Measurements from ENCODE around the gene YKT6.

Gene YKT6

GRCh38 chr7:44229546-44230105 lies 28.8 kb downstream of the YKT6 start:
- DNase-seq (ENCODE audit: extremely low read depth in 1 of 2, low read depth in 1 of 2): no peak

- DNase-seq (ENCODE audit: extremely low read depth in 1 of 2, low read depth in 1 of 2): no peak
Observed at GRCh38 chr7:44230286-44230685, 29.5 kb downstream of the YKT6 start.

- no peak for DNase-seq (ENCODE audit: extremely low read depth in 1 of 2, low read depth in 1 of 2)
Observed at GRCh38 chr7:44231088-44231487, 30.3 kb downstream of the YKT6 start.

DNA sequence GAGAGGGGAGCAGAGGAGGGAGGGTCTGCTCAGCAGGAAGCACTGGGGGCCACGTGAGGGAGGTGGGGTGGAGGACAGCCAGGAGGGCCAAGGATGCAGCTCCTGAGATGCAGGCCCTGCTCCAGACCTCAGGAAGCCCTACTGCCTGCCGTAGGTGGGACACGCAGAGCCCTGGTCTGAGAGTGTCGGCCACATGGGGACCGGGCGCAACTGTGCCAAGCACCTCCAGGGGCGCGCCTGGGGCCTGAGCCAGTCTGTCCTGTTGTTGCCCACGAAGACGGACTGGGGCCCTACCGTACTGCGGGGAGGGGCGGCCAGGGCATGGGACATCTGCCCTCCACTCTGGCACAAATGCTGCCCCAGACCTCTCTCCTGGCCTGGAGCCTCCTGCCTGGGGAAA lies 31.6 kb downstream of the YKT6 start:
- DNase-seq (ENCODE audit: extremely low read depth in 1 of 2, low read depth in 1 of 2): no peak

- DNase-seq (ENCODE audit: extremely low read depth in 1 of 2, low read depth in 1 of 2): no peak
Observed at GRCh38 chr7:44232901-44233715, 32.3 kb downstream of the YKT6 start.

- DNase-seq (ENCODE audit: extremely low read depth in 1 of 2, low read depth in 1 of 2): no peak
Observed at GRCh38 chr7:44235066-44235465, 34.3 kb downstream of the YKT6 start.

DNA sequence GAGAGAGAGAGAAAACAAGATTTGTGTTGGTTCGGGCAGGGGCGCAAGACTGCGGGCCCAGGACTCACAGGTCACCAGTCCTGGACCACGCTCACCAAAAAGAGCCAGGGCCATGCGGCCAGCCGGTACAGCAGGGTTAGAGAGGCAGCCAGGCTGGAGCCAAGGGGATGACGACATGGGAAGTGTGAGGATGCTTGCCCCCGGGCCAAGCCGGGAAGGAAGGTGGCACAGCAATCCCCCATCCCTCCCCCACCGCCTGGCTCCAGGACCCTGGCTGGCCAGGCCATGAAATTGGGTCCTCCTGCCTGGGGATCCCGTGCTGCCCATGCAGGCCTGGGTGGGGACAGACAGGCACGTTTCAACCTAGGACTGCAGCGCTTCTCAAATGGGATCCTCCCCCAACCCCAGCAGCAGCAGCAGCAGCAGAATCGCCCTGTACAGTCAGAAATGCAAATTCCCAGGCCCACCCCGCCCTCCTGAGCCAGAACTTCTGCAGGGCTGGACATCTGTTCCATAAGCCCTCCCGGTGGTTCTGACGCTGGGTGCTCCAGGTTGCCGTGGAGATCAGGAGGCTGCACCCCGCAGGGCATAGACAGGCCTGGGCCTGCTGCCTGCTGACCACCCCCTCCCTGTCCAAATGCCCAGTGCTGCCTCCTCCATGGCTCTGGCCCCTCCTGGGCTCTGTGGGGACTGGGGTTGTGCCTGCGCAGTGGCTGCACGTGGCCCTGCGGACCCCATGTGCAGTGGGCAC lies 35.0 kb downstream of the YKT6 start:
- no peak for DNase-seq (ENCODE audit: extremely low read depth in 1 of 2, low read depth in 1 of 2)

DNA sequence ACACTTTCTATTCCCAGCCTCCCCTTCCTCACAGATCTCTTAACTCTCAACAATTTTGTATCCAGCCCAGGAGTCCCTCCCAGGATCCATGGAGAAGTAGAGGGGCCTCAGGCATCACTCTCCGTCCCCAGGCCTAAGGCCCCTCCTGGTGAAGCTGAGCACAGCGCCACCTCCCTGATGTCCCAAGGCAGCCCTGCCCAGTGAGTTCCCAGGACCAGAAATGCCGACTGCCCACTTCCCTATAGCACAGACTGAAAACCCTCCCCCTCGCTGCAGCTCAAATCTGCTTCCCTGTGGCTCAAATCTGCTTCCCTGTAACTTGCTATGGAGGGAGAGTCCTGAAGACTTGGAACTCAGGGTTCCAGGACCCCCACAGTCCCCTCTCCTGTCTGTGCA lies 35.6 kb downstream of the YKT6 start:
- DNase-seq (ENCODE audit: extremely low read depth in 1 of 2, low read depth in 1 of 2): no peak

- DNase-seq (ENCODE audit: extremely low read depth in 1 of 2, low read depth in 1 of 2): no peak
Observed at GRCh38 chr7:44237696-44238095, 36.9 kb downstream of the YKT6 start.

GRCh38 chr7:44238116-44238695 lies 37.4 kb downstream of the YKT6 start:
- no peak for DNase-seq (ENCODE audit: extremely low read depth in 1 of 2, low read depth in 1 of 2)

DNA sequence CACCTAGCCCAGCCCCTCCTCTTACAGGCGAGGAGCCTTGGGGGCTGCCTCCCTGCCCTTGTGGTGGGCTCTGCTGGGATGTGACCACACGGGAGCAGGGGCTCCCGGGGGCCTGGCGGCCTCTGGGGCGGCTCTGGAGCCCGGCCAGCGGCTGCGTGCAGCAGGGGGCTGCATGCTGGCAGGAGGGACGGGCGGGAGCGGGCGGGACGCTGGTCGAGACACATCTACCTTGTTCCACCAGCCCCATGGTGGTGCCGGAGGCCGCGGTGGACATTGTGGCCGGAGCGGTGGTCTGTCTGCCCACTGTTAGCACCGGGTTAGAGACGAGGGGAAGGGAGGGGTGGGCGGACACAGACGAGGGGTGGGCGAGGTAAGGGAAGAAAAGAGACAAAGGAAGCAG lies 38.6 kb downstream of the YKT6 start:
- no peak for DNase-seq (ENCODE audit: extremely low read depth in 1 of 2, low read depth in 1 of 2)

DNA sequence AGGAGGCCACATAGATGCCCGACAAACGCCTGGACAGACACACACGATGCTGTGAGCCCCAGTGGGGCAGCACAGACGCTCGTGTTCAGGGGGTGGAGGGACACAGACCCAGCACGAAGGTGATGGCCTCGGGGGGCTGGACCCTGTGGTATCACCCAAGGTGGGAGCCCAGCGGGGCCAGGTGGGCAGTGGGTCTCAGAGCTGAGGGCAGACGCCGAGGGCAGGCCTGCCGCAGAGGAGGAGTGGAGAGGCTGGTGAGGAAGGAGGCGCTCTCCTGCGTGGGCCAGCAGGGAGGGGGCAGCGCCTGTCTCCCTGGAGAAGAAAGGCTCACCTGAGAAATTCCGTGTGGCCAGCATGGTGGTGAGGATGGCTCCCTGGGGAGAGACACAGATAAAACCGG lies 39.6 kb downstream of the YKT6 start:
- DNase-seq (ENCODE audit: extremely low read depth in 1 of 2, low read depth in 1 of 2): no peak

DNA sequence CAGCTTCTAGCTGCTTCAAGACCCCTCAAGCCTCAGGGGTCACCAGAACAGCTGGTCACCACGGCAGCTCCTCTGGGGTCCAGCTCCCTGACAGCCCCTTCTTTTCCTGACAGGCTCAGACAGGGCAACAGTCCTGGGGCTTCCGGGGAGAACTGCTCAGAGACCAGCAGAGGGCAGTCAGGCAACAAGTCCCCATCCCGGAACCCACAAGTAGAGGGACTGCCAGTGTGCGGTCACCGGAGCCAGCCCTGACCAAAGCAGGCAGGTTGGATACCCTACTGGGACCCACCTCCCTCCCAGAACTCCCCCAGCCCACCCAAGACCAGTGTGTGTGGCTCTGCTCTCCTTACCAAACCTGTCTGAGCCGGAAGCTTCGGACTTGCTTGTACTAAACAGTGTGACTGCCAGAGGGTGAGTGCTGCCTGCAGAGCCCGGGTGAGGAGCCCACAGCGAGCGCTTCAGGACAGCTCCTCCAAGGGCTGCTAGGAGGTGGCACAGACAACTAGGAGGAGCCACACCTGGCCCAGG lies 40.3 kb downstream of the YKT6 start:
- DNase-seq (ENCODE audit: extremely low read depth in 1 of 2, low read depth in 1 of 2): peak; percentile 30 to 39

DNA sequence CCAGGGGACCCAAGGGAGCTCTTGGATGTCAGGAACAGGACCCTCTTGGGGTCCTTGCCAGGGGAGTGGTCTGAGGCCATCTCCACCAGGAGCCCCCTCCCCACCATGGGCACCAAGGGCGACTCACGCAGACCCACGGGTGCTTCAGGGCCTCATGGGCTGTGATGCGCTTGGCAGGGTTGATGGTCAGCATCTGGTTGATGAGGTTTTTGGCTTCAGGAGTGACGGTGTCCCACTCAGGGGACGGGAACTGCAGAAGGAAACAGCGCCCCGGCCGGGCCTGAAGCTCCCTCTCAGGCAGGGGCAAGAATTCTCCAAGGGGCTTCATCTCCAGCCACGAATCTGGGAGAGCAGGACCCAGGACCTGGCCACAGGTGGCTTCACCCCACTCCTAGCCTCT lies 41.3 kb downstream of the YKT6 start:
- DNase-seq (ENCODE audit: extremely low read depth in 1 of 2, low read depth in 1 of 2): no peak

- peak in 1 of 2 donors; percentile 11 for DNase-seq (ENCODE audit: extremely low read depth in 1 of 2, low read depth in 1 of 2)
Observed at GRCh38 chr7:44244282-44244681, 43.5 kb downstream of the YKT6 start.

GRCh38 chr7:44246396-44247113 lies 45.8 kb downstream of the YKT6 start:
- no peak for DNase-seq (ENCODE audit: extremely low read depth in 1 of 2, low read depth in 1 of 2)

- DNase-seq (ENCODE audit: extremely low read depth in 1 of 2, low read depth in 1 of 2): no peak
Observed at GRCh38 chr7:44247868-44248651, 47.3 kb downstream of the YKT6 start.

GRCh38 chr7:44249639-44250234 lies 49.0 kb downstream of the YKT6 start:
- DNase-seq (ENCODE audit: extremely low read depth in 1 of 2, low read depth in 1 of 2): no peak

- DNase-seq (ENCODE audit: extremely low read depth in 1 of 2, low read depth in 1 of 2): no peak
Observed at GRCh38 chr7:44251269-44251668, 50.5 kb downstream of the YKT6 start.

DNA sequence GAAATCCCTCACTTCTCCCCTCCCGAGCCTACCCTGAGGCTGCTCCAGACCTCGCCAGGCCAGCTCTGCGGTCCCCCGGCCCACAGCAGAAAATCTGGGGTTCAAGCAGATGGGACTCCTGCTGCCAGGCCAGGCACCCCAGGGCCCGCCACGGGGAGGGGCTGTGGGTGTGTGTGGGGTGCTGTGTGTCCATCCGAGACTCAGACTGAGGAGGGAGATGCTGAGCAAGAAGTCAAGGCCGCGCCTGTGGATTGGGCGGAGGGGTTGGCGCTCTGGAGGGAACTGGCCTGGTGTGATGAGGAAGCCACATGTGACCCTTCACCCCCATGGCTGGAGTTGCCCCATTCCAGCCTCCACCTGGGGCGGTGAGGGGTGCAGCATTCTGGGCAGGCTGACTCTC lies 51.1 kb downstream of the YKT6 start:
- no peak for DNase-seq (ENCODE audit: extremely low read depth in 1 of 2, low read depth in 1 of 2)
